T-helper 9 cell (primary cell): Measurements from ENCODE around the gene ACADSB.
A peak's percentile ranks its signal among the peaks of the same experiment; 100 is the strongest.

Experiments
- DNase-seq: peaks from one replicate; pipeline ENCODE4 v3.0.0-alpha.2; 2020

The ACADSB gene

DNA sequence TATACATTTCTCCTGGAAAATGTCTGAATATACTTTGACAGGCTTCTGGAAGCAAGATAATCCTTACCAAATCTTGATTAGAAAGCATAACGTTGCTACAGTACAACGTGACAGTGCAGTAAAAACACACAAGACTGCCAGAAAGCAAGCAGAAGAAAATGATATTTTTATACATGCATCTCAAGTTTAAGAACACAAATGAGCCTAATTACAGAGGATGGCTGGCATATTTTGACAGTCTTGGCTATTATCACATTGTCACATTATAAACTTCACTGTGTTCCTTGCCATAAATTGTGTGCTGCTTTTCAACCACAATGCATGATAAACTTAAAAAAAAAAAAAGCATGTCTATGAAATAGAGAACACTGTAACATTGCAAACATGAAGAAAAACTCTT, 4.5 kb upstream of the ACADSB start:
- no peak for DNase-seq

DNA sequence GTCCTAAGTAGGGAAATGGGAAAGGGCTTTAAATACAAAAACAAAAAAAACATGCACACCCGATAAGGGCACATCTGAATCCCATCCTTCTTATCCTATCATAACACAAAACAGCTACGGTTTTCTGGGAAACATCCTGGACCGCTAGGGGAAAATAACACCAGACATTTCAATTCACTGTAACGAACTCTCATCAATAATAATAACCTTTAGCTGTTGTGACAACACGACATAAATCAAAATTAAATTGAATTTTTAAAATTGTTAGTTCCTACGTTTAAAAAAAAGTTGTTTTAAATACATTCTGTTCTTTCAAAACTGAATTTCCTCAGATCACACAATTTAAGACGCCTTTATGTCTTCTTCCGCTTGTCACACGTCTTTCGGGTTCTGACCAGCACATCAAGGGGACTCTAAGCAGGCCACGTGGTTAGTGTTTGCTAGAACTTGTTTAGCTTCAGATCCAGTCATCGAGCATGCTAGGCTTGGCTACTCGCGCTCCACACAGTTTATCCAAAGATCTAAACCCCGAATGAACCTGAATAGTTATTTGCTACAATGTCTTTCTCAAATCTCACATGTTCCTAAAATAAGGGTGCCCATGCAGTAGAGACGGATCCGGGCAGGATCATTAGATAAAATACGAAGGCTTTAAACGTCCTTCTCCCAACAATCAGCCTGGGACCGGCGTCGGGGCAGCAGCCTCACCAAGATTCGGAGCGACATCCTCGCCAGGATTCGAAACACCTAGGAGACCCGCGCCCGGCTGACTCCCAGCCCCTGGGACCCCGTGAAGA, 1.1 kb upstream of the ACADSB start:
- DNase-seq: peak; percentile 27

DNA sequence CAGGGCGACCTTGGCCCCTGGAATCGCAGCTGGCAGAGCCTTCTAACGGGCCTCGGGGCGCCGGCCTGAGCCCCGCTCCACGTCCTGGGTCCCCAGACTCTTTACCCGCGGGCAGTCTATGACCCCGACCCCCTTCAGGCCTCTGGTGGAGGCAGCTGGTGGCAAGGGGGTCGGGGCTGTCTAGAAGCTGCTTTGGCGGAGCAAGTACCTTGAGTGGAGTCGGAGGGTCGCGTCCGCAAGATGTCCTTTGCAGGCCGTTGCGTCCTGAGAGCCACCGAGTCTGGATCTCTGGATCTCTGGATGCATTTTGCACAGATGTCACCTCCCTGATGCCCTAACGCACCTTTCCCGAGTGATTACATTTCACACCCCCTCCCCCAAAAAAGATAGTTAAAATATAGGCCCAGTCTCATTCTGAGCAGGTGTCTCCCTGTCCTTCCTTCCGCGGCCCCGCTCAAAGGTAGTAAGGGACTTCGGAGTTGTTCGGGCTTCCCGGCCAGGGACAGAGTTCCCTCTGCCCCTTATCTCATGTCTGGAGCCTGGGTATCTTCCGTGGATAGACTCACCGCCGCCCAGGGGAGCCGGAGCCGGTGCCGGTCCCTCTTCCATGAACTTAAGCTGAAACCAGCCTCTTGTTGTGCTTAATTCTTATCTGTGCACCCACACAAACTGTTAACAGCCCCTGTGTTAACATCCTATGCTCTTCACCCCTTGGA, 457 bp downstream of the ACADSB start:
- no peak for DNase-seq

DNA sequence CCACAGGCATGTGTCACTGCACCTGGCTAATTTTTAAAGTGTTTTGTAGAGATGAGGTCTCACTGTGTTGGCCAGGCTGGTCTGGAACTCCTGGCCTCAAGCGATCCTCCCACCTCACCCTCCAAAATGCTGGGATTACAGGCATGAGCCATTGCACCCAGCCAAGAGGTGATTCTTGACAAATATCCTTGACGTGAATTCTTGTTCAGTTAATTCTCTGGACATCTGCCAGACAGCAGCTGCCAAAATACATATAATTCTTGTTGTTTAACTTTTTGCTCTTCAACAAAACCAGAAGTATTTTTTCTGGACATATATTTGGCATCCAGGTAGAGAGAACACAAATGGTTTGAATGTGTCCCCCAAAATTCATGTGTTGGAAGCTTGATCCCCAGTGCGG, 3.2 kb downstream of the ACADSB start:
- DNase-seq: no peak

DNA sequence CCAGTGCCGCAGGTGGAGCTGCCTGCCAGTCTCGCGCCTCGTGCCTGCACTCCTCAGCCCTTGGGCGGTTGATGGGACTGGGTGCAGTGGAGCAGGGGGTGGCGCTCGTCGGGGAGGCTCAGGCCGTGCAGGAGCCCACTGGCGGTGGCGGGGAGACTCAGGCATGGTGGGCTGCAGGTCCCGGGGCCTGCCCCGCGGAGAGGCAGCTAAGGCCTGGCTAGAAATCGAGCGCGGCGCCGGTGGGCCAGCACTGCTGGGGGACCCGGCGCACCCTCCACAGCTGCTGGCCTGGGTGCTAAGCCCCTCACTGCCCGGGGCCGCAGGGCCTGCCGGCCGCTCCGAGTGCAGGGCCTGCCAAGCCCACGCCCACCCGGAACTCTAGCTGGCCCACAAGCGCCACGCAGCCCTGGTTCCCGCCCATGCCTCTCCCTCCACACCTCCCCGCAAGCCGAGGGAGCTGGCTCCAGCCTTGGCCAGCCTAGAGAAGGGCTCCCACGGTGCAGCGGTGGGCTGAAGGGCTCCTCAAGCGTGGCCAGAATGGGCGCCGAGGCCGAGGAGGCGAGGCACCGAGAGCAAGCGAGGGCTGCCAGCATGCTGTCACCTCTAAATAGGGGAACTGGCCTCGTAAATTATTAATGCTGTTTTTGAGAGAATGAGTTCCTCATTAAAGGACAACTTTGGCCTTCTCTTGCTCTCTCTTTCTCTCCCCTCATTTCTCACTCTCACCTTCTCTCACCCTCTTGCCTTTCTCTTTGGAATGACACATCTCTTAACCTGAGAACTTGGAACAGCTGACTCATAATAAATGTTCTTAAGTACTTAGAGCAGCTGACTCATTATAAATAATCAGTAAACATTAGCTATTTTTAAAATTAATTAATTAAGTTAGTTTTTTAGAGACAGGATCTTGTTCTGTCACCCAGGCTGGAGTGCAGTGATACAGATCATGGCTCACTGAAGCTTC, 4.9 kb downstream of the ACADSB start:
- no peak for DNase-seq

DNA sequence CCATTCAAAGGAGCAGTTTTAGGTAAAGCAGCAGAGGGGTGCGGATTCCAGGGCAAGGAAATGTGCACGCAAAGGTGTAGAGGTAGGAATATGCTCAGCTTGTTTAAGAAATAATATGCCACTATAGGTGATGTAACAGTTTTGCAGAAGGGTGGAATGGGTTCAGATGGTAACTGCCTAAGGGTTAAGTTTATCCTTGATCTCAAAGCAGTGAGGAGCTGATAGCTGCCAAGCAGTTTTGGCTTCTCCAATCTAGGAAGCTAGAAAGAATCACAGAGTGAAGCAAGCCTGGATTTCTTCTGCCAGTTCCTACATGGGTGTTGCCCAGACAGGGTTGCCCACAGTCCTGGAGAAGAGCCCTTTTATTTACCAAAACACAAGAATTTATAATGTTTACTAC, 6.0 kb downstream of the ACADSB start:
- no peak for DNase-seq

DNA sequence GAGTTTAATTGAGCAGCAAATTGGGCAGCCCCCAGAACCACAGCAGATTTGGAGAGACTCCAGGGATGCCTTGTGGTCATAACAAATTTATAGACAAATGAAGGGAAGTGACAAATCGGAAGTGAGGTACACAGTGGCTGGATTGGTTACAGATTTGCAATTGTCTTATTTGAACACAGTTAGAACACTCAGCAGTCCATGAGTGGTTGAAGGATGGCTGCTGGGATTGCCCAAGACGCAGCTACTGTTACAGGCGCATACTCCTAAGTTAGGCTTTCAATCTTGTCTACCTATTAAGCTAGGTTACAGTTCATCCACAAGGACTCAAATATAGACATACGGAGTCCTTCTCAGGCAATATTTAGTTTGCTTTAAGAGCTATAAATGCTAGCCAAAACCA, 7.4 kb downstream of the ACADSB start:
- no peak for DNase-seq

DNA sequence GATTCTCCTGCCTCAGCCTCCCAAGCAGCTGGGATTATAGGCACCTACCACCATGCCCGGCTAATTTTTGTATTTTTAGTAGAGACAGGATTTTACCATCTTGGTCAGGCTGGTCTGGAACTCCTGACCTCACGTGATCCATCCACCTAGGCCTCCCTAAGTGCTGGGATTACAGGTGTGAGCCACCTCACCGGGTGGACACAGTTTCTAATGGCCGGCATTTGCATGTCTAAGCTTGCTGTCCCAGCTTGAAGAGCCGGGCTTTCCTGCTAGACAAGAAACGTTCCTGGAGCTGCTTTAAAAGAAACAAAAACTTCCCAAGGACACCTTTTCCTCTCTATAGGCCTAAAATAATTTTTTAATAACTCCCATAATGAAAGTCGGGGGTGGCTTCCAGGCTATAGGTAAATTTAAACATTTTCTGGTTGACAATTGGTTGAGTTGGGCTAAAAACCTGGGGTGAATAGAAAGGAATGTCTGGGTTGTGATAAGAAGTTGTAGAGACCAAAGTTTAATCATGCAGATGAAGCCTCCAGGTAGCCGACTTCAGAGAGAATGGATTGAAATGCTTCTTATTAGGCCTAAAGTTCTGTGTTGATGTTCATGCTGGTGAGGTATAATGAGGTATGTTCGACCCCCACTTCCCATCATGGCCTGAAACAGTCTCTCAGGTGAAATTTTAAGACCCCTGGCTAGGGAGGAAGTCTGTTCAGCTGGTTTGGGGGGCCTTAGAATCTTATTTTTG, 8.8 kb downstream of the ACADSB start:
- no peak for DNase-seq

DNA sequence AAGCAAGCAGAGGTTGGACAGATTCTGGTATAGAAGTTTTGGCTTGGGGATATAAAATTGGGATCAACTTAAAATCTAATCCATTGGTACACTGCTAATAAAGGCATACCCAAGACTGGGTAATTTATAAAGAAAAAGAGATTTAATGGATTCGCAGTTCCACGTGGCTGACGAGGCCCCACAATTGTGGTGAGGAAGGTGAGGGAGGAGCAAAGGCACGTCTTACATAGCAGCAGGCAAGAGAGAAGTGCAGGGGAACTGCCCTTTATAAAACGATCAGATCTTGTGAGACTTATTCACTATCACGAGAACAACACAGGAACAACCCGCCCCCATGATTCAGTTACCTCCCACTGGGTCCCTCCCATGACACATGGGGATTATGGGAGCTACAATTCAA, 9.7 kb downstream of the ACADSB start:
- no peak for DNase-seq

DNA sequence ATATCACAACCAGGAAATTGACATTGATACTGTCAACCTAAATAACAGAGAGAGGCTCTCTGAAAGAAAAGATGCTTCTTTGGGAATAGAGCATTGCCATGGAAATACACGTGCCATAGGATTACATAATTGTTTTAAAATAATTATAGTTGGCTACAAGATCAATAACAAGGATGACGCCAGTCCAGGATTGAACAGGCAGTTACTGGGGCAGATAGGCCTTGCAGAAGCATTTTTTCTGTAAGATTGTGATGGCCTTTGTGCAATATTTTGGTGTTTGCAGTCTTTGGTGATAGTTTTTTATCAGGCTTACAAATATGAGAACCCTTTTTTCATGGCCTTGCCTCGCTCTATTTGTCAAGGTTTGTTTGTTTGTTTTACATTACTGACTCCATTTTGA, 10.5 kb downstream of the ACADSB start:
- DNase-seq: no peak

DNA sequence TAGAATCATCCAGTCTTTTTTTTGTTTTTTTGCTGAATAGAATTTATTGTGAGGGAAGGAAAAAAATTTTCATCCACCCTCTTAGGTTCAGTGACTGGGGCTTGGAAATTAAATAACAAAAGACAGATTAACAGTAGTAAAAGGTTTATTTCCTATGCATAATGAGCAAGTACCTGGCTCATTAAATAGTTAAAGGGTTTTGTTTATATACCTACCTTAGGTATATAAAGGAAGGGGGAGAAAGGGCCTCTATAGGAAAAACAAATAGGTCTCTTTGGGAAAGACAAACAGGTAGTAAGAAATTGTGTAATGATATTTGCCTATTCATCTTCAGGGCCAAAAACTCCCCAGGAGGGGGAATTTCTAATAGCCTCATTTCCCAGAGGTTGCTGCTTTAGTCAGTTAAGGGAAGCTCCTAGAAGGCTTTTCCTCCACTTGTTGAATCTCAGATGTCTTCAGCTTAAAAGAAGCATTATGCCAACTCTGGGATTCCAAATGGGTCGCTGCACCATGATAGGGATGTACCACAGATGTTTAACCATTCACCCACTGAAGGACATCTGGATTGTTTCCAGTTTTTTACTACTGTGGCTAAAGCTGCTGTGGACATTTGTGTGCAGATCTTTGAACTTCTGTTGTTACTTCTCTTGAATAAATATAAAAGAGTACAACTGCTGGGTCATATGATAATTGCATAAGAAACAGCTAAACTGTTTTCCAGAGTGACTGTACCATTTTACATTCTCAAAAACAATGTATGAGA, 11.3 kb downstream of the ACADSB start:
- no peak for DNase-seq

DNA sequence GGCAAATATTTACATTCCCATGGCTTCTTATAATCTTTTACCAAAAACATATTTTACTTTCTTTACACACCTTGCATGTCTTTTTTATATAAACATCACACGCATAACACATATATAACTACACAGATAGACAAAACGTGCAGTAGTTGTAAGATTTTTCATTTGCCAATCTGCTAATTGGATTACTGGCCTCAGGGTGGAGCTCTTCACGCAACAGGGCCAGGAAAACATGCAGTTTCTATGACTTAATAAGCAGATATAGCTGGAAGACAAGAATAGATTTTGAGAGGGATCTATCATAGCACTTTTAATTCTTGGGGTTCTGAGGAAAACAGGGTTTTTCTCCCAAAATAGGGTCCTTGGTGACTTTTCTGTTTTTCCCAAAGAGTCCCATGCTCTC, 12.7 kb downstream of the ACADSB start:
- no peak for DNase-seq

DNA sequence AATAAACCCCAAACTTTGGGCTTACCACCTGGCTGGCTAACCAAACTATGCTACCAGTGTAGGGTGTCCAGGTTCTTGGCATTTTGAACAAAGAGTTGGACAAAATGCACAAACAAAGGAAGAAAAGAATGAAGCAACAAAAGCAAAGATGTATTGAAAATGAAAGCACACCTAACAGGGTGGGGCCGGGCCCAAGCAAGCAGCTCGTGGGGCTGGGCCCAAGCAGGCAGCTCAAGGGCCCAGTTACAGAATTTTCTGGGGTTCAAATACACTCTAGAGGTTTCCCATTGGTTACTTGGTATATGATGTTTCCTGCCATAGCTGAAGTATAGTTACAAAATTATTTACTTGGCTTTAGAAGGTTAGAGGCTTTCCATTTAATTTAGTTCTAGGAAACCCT, 15.7 kb downstream of the ACADSB start:
- DNase-seq: no peak

DNA sequence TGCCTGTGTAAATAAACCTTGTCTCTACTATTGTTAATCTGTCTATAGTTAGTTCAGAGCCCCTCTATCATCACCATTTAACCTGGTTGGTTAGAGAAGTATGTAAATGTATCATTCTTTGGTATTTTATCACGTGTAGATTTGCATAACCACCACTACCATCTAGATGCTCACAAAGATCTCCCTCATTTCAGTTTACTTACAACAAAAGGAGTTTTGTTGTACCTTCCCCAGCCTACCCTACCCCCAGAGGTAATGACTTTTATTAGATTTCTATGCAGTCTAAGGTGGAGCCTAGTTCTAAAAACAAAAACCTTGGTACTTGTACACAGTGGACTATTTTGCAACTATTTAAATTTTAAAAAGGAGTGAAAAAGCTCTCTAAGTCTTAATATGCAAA, 17.5 kb downstream of the ACADSB start:
- no peak for DNase-seq

DNA sequence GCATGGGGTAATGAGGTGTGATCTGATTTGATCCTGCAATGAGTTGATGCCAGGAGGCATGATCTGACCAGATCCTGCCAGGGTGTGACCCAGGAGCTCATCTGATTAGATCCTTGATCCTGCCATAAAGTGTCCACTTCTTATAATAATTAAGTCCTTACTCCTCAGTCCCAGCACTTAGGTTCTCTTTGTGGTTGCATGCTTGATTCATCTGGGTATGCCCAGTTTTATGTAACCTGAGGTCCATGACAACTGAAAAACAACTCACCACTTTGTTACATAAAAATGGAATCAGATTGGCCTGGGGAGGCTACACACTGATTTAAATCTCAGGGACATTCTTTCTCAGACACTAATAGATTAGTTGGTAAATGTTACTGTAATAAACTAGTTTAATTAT, 19.1 kb downstream of the ACADSB start:
- DNase-seq: no peak

DNA sequence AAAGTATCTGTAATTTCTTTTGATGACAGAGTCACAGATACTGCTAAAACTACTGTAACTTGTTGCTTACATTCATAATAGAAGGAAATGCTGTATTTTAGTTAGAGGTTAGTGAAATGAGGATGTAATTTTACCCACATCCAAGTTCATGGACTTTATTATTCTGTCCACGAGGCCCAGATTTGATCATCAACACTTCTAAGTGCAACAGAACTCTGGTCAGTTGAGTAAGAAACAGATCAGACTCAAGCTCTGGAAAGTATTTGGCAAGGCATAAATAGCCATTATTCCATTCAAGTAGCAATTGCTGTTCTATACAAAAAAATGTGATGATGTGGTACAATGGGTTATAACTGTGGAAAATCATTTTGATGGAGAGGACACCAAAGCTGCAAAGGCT, 22.3 kb downstream of the ACADSB start:
- no peak for DNase-seq

DNA sequence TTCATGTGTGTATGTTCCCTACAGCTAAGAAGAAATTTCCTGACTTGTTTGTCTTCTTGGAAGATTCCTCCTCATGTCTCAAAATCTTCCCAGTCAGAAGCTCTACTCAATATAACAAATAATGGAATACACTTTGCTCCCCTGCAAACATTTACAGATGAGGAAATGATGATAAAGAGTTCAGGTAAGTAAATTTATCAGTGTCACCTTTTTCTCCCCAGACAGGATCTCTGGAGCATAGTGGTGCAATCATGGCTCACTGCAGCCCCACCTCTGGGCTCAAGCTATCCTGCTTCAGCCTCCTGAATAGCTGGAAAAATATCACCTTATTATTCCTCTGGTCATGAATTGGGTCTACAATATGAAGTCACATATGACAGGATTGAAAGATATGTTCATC, 25.5 kb downstream of the ACADSB start:
- DNase-seq: no peak

DNA sequence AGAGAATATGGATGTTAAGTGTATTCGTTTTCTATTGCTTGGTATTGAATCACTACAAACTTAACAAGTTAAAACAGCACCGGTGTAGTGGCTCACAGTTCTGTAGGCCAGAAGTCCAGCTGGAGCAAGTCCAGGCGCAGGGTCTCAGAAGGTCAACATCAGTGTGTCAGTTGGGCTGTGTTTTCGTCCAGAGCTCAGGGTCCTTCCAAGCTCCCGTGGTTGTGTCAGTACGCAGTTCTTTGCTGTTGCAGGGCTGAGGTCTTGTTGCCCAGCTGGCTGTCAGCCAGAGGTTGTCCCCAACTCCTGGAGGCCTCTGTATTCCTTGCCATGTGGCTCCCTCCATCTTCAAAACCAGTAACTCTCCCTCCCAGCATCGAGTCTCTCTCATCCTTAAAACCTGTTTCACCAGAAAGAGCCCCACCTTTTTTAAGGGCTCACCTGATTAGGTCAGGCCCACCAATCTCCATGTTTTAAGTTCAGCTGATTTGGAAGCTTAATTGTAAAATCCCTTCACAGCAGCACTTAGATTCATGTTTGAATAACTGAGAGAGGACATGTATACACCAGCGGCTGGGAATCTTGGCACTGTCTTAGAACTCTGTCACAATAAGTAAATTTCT, 26.8 kb downstream of the ACADSB start:
- DNase-seq: no peak

DNA sequence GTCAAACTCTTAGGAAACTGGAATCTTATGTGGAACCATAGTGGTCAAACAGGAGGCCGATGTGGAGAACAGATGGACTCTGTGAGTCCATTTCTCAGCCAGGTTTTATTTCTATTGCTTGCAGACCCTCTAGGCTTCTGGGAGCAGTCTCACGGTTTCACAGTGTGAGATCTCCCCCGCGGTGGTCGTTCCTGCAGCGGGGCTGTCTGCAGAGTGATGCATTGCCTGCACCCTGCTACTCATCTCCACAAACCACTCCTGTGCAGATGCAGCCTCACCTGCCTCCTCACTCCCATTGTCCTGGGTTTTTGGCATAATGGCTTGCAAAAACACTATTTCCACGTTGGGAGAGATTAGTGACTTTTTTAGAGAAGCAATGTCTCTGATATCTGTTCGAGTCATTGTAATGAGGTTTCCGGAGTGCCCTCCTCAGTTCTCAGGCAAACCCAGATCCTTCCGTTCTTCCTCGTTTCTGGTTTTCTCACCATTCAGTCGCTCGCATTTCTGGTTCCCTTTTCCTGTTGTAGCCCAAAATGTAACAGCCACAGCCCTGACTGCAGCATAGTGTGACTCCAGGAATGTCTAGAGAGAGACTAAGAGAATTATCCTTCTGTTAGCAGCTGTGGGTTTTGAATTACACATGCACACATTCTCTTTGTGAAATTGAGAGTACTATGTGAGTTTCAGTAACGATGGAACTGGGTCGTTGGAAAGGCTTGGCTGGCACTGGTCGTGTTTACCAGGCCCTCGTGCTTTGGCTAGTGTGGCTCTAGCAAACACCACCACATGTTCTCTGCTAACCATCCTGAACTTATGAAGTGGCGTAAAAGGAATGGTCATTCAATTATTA, 30.2 kb downstream of the ACADSB start:
- no peak for DNase-seq

DNA sequence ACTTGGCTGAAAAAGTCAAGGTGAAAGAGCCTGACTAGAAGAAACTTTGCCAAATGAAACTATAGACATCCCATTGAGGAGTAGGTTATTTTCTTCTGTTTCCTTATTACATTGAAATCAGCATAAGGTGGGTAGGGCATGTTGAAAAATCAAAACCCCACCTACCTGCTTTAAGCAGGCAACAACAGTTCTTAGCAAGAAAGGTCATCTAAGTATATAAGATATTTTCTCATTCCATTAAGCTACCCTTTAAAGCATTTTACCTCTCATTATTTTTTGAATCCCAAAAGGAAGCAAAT, 30.8 kb downstream of the ACADSB start:
- DNase-seq: no peak
